ENCODE results near the gene BCL6B.
A peak's percentile ranks its signal among the peaks of the same experiment; 100 is the strongest.
"Not testable (repeated sequence)": the region's sequence is repeated elsewhere in the genome, so short reads cannot be mapped to it uniquely, and the experiment has no call there.

The BCL6B gene

DNA sequence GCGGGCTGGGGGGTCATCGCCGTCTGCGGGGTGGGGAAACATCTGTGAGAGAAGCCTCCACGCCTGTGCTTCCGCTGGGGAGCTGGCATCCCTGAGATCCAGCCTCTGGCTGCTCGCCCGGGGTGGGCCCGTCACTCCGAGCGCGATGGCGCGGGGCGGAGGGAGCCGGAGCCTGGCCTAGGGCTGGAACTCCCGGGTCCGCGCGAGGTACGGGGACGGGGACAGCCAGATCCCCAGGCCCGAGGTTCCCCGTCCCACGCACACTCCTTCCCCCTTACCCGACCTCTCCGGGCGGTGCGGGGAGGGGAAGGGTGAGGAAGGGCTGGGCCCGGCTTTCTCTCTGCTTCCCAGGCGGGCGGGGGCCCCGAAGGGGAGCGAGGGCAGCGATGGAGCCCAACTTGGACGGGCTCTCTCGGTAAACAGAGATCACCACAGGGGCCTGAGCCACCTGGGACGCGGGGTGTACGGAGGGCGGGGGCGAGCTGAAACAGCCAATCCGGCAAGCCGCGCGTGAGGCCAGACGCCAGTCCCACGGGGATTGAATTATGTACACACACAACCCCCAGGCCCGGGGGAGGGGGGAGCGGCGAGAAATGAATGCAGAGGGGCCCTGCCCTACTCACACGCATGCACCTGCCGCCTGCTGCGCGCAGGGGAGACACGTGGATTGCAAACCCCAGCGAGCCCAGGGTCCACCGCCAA, 20.8 kb downstream of the BCL6B start, which contains the start of gene SLC16A11:
TSS of gene SLC16A11 (minus strand) at position 596 of the 702 bp plus-strand sequence. CDS start at position 17, 579 bp downstream.
- TF ChIP-seq, protein P1, sequence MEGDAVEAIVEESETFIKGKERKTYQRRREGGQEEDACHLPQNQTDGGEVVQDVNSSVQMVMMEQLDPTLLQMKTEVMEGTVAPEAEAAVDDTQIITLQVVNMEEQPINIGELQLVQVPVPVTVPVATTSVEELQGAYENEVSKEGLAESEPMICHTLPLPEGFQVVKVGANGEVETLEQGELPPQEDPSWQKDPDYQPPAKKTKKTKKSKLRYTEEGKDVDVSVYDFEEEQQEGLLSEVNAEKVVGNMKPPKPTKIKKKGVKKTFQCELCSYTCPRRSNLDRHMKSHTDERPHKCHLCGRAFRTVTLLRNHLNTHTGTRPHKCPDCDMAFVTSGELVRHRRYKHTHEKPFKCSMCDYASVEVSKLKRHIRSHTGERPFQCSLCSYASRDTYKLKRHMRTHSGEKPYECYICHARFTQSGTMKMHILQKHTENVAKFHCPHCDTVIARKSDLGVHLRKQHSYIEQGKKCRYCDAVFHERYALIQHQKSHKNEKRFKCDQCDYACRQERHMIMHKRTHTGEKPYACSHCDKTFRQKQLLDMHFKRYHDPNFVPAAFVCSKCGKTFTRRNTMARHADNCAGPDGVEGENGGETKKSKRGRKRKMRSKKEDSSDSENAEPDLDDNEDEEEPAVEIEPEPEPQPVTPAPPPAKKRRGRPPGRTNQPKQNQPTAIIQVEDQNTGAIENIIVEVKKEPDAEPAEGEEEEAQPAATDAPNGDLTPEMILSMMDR (conservative IDR thresholded peaks at IDR 0.05), result no peak
- peak within 1 kb of the TSS; percentile 96 for H3K27ac ChIP-seq

DNA sequence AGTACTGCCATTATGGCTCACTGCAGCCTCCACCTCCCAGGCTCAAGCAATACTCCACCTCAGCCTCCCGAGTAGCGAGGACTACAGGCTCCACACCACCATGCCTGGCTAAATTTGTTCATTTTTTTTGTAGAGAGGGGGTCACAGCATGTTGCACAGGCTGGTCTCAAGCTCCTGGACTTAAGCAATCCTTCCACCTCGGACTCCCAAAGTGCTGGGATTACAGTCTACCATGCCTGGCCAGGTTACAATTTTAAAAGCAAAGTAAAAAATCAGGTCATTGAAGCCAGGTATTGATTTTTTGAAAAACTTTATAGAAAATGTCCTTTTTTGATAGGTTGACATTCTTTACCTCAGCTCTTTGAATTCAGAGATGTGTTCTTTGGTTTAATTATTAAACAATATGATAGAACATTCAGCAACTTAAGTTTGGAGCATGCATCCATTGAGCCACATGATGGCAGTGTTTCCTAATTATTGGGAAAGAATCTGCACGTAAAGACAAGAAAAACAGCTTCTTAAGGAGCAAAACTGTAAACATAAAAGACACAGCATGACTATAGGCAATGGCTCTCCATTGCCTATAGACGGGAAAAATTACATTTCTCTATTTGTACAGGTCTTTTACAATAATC, 22.8 kb downstream of the BCL6B start:
- TF ChIP-seq, protein P1 (conservative IDR thresholded peaks at IDR 0.05), result peak; percentile 68
- peak overlapping the region; percentile 96 for H3K27ac ChIP-seq

DNA sequence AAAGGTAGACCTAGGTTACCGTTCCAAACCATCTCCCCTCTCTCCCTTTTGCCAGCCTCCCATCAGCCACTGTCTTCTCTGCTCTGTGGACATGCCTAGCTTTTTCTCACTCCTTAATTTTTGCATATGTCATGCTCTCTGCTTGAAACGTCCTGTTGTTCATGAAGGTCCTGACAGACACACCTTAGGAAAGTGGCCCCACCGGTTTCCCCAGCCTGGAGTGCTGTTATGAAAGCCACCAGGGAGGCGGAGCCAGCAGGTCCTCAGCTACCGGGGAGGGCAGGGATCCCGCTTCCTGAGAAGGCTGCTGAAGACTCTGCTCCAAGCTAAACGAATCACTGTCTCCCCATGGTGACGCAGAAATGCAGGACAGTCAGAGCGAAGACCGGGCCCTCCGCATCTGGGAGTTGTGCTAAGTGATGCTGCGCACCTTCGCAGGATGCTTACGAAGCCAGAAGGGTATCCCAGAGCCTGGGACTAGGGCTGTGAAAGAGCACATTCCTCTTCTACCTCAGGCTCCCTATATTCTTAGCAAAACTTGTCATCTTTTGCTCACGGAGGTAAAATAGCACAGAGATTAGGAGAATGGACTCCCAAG, 23.4 kb downstream of the BCL6B start:
- H3K27ac ChIP-seq, result peak overlapping the region; percentile 96
- TF ChIP-seq, protein P1 (conservative IDR thresholded peaks at IDR 0.05), result peak; percentile 11

DNA sequence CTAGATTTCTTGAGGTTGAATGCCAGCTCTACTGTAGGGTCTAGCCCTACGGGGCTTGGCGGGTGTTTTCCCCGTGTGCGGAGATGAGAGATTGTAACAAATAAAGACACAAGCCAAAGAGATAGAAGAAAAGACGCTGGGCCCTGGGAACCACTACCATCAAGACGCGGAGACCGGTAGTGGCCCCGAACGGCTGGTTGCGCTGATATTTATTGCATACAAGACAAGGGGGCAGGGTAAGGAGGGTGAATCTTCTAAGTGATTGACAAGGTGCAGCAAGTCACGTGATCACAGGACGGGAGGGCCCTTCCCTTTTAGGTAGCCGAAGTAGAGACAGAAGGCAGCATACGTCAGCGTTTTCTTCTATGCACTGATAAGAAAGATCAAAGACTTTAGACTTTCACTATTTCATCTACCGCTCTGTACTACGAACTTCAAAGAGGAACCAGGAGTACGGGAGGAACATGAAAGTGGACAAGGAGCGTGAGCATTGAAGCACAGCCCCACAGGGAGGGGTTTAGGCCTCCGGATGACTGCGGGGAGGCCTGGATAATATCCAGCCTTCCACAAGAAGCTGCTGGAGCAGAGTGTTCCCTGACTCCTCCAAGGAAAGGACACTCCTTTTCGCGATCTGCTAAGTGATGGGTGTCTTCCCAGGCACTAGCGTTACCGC, 24.0 kb downstream of the BCL6B start:
- peak overlapping the region; percentile 96 for H3K27ac ChIP-seq

DNA sequence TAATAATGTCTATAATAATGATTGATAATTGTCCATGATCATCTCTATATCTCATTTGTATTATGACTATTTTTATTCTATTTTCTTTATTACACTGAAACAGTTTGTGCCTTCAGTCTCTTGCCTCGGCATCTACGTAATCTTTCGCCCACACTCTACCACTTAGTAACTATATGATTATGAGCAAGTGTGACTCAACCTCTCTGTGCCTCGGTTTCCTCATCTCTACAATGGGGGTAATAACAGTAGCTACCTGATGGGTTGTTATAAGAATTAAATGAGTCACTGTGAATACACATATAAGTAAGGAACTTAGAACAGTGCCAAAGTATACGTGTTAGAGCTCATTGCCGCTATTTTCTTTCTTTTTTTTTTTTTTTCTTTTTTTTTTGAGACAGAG, 24.7 kb downstream of the BCL6B start:
- H3K27ac ChIP-seq, result peak overlapping the region; percentile 96
- TF ChIP-seq, protein P1 (conservative IDR thresholded peaks at IDR 0.05), result no peak

DNA sequence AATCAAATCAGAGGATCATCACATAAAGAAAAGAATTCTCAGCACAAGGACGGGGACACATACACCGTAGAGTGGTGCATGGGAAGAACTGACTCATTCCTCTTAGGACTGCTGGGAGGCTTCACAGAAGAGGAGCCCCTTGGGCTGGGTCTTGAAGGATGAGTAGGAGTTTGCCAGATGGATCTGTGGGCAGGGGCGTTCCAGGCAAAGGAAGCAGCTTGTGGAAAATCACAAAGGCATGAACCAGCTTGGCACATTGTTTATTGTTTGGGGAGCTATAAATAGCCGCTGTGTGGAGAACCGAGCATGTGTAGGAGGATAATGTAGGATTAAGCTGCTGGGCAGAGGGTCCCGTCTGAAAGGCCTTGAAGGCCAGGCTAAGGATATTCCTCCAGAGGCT, 26.1 kb downstream of the BCL6B start:
- no peak overlapping the region for H3K27ac ChIP-seq
- TF ChIP-seq, protein P1 (conservative IDR thresholded peaks at IDR 0.05), result no peak

DNA sequence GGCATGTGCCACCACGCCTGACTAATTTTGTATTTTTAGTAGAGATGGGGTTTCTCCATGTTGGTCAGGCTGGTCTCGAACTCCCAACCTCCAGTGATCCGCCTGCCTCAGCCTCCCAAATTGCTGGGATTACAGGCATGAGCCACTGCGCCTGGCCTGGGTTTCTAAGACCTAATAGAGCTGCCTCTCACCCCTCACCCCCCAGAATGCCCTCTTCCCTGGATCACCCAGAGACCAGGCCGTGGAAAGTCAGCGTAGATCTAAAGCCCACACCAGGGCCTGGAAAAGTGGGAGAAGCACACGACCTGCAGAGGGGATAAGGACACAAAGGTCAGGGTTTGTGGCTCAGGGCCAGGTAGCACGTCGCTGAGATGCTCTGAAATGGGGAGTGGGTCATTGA, 27.7 kb downstream of the BCL6B start:
- not testable (repeated sequence) for H3K27ac ChIP-seq

DNA sequence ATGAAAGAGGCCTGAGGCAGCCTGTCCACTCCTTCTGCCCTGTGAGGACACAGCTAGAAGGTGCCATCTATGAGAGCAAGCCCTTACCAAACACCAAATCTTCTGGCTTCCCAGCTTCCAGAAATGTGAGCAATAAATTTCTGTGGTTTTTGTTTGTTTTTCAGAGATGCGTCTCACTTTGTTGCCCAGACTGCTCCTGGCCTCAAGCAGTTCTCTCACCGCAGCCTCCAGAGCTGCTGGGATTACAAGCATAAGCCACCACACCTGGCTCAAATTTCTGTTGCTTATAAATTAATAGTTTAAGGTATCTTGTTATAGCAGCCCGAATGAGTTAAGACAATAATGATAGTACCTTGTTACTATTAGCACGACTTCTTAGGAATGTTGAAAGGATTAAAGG, 33.5 kb downstream of the BCL6B start:
- H3K27ac ChIP-seq, result no peak overlapping the region
- TF ChIP-seq, protein P1 (conservative IDR thresholded peaks at IDR 0.05), result no peak
